Measurements from ENCODE around the gene SLU7.
A peak's percentile ranks its signal among the peaks of the same experiment; 100 is the strongest.

The SLU7 gene

DNA sequence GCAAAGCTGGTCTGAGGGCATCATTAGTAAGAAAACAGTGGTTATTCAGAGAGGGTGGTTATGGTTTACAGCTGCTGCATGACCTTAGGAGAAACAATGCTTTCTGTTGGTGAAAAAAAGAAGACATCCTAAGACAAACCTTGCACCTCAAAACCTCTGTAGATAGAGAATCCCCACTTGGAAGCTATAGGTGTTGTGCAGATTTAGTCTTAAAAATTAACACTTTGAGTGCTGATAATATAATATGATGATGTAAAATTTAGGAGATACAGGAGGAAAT lies 1.4 kb upstream of the SLU7 start:
- H3K4me3 ChIP-seq (ENCODE audit: low read length): no peak overlapping the region
- no peak for DNase-seq (ENCODE audit: low read depth)
- TF ChIP-seq, protein P1, sequence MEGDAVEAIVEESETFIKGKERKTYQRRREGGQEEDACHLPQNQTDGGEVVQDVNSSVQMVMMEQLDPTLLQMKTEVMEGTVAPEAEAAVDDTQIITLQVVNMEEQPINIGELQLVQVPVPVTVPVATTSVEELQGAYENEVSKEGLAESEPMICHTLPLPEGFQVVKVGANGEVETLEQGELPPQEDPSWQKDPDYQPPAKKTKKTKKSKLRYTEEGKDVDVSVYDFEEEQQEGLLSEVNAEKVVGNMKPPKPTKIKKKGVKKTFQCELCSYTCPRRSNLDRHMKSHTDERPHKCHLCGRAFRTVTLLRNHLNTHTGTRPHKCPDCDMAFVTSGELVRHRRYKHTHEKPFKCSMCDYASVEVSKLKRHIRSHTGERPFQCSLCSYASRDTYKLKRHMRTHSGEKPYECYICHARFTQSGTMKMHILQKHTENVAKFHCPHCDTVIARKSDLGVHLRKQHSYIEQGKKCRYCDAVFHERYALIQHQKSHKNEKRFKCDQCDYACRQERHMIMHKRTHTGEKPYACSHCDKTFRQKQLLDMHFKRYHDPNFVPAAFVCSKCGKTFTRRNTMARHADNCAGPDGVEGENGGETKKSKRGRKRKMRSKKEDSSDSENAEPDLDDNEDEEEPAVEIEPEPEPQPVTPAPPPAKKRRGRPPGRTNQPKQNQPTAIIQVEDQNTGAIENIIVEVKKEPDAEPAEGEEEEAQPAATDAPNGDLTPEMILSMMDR (IDR thresholded peaks at IDR 0.05; ENCODE audit: insufficient read depth, low read depth, low read length, missing control alignments): no peak

DNA sequence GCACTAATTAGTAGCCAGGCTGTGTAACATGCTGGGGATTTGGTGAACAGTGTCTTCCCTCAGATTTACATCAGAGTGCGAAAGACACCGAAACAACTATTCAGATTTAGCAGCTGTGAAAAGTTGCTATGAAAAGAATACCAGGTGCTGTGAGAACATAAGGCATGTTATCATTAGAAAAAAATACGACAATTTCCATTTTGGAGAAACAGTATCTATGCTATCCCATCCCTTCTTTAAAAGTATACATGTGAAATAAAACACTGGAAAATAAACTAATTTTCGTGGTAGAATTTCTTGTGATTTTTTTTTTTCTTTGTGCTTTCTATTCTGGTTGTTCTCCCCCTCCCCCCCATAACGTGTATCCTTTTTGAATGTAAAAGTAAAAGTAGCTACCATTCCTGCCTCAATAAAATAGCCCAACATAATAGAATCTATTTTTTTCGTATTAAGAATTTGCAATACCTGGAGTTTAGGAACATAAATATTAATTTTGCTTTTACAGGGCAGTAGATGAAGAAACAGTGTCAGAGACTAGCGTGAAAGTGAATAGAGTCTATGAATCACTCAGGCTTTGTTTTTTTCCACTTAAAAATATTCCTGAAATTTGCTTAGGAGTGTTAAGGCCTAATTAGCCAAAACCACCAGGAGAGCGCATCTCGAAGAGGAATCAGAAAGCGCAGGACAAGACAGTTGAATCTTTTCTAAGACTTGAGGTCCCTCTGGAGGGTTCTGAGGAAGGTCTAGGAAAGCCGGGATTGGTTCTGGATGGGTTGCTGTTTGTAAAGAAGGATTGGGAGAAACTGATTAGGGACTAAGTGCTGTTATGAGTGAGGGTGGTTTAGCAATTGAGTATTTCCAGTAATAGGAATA lies 813 bp upstream of the SLU7 start:
- H3K4me3 ChIP-seq (ENCODE audit: low read length): peak overlapping the region; percentile 94
- no peak for DNase-seq (ENCODE audit: low read depth)
- TF ChIP-seq, protein P1 (IDR thresholded peaks at IDR 0.05; ENCODE audit: insufficient read depth, low read depth, low read length, missing control alignments): no peak

DNA sequence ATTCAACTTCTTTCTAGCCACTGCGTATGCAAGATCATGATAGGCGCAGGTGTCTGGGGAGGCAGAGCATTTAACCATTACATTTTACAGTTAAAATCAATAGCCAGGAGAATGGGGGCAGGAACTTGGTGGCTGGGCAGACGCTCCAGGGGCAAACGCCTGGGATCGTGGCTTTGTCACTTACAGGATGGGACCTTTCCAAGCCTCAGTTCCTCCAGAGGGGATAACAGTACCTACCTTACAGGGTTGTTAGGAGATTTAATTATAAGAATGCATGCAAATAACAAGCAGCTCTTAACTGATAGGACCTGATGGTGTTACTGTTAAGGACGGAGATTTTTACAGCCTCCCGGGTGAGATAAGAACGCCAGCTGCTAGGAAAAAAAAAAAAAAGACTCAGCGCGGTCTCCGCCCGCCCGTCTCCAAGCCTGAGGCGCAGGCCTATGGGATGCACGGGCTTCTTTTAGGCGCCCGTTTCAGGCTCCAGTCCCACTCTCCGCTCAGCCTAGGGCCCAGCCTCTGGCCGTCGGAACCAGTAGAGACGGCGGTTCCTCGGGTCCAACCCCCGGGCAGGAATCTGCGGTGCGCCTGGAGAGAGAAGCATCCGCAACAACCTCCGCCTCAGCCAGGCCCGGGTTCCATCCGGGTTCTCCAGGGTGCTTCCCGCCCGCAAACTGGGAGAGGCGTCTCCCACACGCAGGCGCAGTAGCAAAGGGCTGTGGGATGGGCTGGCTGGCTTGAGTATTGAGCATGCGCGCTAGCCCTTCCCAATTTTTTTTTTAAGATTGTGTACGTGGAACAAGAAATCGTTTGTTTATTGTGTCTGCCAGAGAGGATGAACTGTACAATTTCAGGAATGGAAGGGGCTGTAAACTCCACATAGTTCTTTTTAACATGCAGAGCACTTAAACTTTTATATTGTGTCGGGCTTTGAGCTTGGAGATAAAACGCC lies 19.2 kb downstream of the SLU7 start, which contains the start of gene FAM200C:
FAM200C (minus strand) TSS at position 653 of the 952 bp plus-strand sequence. CDS start 4,564 bp downstream, outside the sequence.
- peak; percentile 92 for DNase-seq (ENCODE audit: low read depth)
- TF ChIP-seq, protein P1 (IDR thresholded peaks at IDR 0.05; ENCODE audit: insufficient read depth, low read depth, low read length, missing control alignments): no peak
- H3K4me3 ChIP-seq (ENCODE audit: low read length): peak within 1 kb of the TSS; percentile 83

DNA sequence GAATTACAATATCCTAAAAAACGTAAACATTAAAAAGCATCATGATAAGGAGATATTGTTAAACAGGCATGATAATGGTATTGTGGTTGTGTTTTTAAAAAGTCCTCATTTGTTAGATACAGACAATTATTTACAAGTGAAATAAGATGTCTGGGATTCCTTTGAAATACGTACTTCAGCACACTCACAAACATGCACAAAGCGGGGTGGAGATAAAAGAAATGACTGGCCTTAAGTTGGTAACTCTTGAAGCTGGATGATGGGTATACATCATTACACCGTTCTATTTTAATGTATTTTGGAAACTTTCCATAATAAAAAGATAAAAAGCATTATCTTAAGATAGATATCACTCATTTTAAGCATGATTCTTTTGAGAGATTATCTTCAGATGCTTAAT lies 20.1 kb downstream of the SLU7 start:
- H3K4me3 ChIP-seq (ENCODE audit: low read length): peak overlapping the region; percentile 83

DNA sequence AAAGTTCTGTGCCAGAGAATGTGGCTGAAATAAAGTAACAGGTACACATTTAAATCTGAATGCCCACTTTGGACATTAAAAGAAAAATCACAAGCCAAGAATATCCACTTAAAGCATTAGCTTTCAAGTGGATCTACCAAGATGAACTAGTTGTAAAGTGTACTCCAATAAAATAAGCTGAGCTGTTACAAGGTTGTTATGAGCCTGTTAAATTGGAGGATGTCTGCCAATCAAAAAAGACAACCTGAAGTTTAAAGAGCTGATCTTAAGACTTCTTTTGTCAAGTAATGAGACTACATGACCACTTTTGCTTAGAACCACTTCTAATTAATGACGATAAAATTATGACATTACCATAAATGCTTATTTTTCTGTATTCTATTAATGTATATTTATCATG lies 21.4 kb downstream of the SLU7 start:
- TF ChIP-seq, protein P1 (IDR thresholded peaks at IDR 0.05; ENCODE audit: insufficient read depth, low read depth, low read length, missing control alignments): no peak
- H3K4me3 ChIP-seq (ENCODE audit: low read length): no peak overlapping the region
- DNase-seq (ENCODE audit: low read depth): no peak

More for the DNA sequence above, 20.1 kb downstream of the SLU7 start:
- no peak for DNase-seq (ENCODE audit: low read depth)
- TF ChIP-seq, protein P1 (IDR thresholded peaks at IDR 0.05; ENCODE audit: insufficient read depth, low read depth, low read length, missing control alignments): no peak

DNA sequence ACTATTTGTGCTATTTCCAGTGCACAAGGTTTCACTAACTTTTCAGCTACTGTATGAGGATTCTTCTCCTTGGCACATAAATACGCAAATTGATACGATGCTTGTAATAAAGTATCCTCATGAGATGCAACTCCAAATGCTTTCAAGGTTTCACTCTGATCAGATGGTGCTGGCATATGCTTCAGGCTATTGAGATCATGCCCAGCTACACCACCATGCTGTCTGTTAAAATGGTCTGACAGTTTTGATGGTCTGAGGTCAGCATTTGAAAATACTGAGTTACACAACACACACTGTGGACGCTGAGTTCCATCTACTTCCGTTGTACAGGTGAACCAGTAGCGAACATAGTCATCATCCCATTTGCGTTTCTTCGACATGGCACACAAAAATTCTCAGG lies 23.8 kb downstream of the SLU7 start:
- no peak overlapping the region for H3K4me3 ChIP-seq (ENCODE audit: low read length)
- DNase-seq (ENCODE audit: low read depth): no peak
- TF ChIP-seq, protein P1 (IDR thresholded peaks at IDR 0.05; ENCODE audit: insufficient read depth, low read depth, low read length, missing control alignments): no peak

Measured in epithelial cell of esophagus (primary cell).